HepG2 (cell line): ENCODE data around the gene DNAJC8. TPM values are rescaled to one million over a fixed set of nuclear protein-coding genes. Genes with fewer than 3 reads are reported as not detected.

Source experiments
- AGO2 ChIP-seq: fragments of 200-400 bp; formaldehyde crosslinking; optimal IDR thresholded peaks from 2 replicates; pipeline ENCODE3; 2017; ENCODE audit warnings: mild to moderate bottlenecking, low read depth, low read length, moderate library complexity
- ARID2 ChIP-seq: sonication (generic); formaldehyde crosslinking; IDR thresholded peaks from 2 replicates; pipeline ENCODE4 v1.8.1; 2022; ENCODE audit warnings: mild to moderate bottlenecking, missing genetic modification reagents, borderline replicate concordance
- BCL3 ChIP-seq: sonication (generic); formaldehyde crosslinking; IDR thresholded peaks from 2 replicates; pipeline ENCODE4 v1.5.1; 2020; ENCODE audit warnings: mild to moderate bottlenecking, missing genetic modification reagents, moderate library complexity
- ELK4 ChIP-seq: sonication (generic); formaldehyde crosslinking; IDR thresholded peaks from 2 replicates; pipeline ENCODE4 v1.9.0; 2021; ENCODE audit warnings: missing genetic modification reagents, borderline replicate concordance
- FOXO1 ChIP-seq: sonication (generic); formaldehyde crosslinking; IDR thresholded peaks from 2 replicates; pipeline ENCODE4 v1.4.0; 2020; ENCODE audit warnings: missing genetic modification reagents
- HOXA5 ChIP-seq: sonication (generic); formaldehyde crosslinking; IDR thresholded peaks from 2 replicates; pipeline ENCODE4 v1.4.0; 2020; ENCODE audit warnings: missing genetic modification reagents
- LCORL ChIP-seq, 2 experiments: fragments of 450-650 bp in 1 of 2; sonication (generic) in 1 of 2; formaldehyde crosslinking in 1 of 2; IDR thresholded peaks; 2 replicates each; pipeline versions ENCODE4 v1.5.0 to v1.6.1; 2017 to 2020; ENCODE audit warnings: antibody characterized with exemption in 1 of 2, missing genetic modification reagents in 1 of 2
- MEIS1 ChIP-seq: sonication (generic); formaldehyde crosslinking; IDR thresholded peaks from 2 replicates; pipeline ENCODE4 v1.9.0; 2021; ENCODE audit warnings: mild to moderate bottlenecking, missing genetic modification reagents, moderate library complexity, borderline replicate concordance
- PAWR ChIP-seq: sonication (generic); formaldehyde crosslinking; IDR thresholded peaks from 2 replicates; pipeline ENCODE4 v1.4.0; 2020; ENCODE audit warnings: missing genetic modification reagents, mild to moderate bottlenecking, borderline replicate concordance
- PHF8 ChIP-seq: sonication (generic); formaldehyde crosslinking; IDR thresholded peaks from 2 replicates; pipeline ENCODE4 v1.5.0; 2020; ENCODE audit warnings: missing genetic modification reagents
- PRDM15 ChIP-seq: sonication (generic); formaldehyde crosslinking; IDR thresholded peaks from 2 replicates; pipeline ENCODE4 v1.4.0; 2020; ENCODE audit warnings: missing genetic modification reagents
- SRSF1 ChIP-seq: fragments of 200-400 bp; formaldehyde crosslinking; optimal IDR thresholded peaks from 2 replicates; pipeline ENCODE3; 2017; ENCODE audit warnings: mild to moderate bottlenecking, low read depth, low read length, moderate library complexity
- STAT5B ChIP-seq: sonication (generic); formaldehyde crosslinking; IDR thresholded peaks from 2 replicates; pipeline ENCODE4 v1.4.0; 2020; ENCODE audit warnings: missing genetic modification reagents
- THYN1 ChIP-seq: sonication (generic); formaldehyde crosslinking; IDR thresholded peaks from 2 replicates; pipeline ENCODE4 v1.8.1; 2023; ENCODE audit warnings: low read depth, mild to moderate bottlenecking, moderate library complexity, missing genetic modification reagents, borderline replicate concordance
- ZBTB21 ChIP-seq: sonication (generic); formaldehyde crosslinking; IDR thresholded peaks from 2 replicates; pipeline ENCODE4 v1.4.0; 2020; ENCODE audit warnings: missing genetic modification reagents
- ZBTB38 ChIP-seq: sonication (generic); formaldehyde crosslinking; IDR thresholded peaks from 2 replicates; pipeline ENCODE4 v1.5.1; 2020; ENCODE audit warnings: mild to moderate bottlenecking, missing genetic modification reagents
- ZFP37 ChIP-seq: sonication (generic); formaldehyde crosslinking; IDR thresholded peaks from 2 replicates; pipeline ENCODE4 v1.4.0; 2020; ENCODE audit warnings: missing genetic modification reagents, borderline replicate concordance
- ZFP90 ChIP-seq: sonication (generic); formaldehyde crosslinking; IDR thresholded peaks from 2 replicates; pipeline ENCODE4 v1.8.0; 2022; ENCODE audit warnings: missing genetic modification reagents, mild to moderate bottlenecking, inconsistent platforms, borderline replicate concordance
- ZKSCAN5 ChIP-seq: sonication (generic); formaldehyde crosslinking; IDR thresholded peaks from 2 replicates; pipeline ENCODE4 v1.5.1; 2020; ENCODE audit warnings: mild to moderate bottlenecking, missing genetic modification reagents
- ZNF251 ChIP-seq: sonication (generic); formaldehyde crosslinking; IDR thresholded peaks from 2 replicates; pipeline ENCODE4 v1.9.0; 2021; ENCODE audit warnings: mild to moderate bottlenecking, missing genetic modification reagents
- ZNF614 ChIP-seq: IDR thresholded peaks from 2 replicates; pipeline ENCODE4 v1.6.1; 2018; ENCODE audit warnings: missing biosample characterization, missing genetic modification reagents, inconsistent platforms, borderline replicate concordance
- ZNF776 ChIP-seq: sonication (generic); formaldehyde crosslinking; IDR thresholded peaks from 2 replicates; pipeline ENCODE4 v1.4.0; 2020; ENCODE audit warnings: mild to moderate bottlenecking, missing genetic modification reagents
- polyA plus RNA-seq, 8 experiments: library from polyadenylated mRNA; depleted of rRNA in 3 of 8; stranded (reverse) in 7 of 8; unstranded in 1 of 8; fragments of >200 nt; fragmentation: Illumina TruSeq in 4 of 8; extraction: Trizol in 4 of 8; gene quantifications; 2 replicates each; pipeline versions ENCODE4 v1.2.1 to v1.2.3, GENCODE V29; 2011 to 2016; ENCODE audit warnings: low read depth in 4 of 8, missing spikeins in 1 of 8, mixed read lengths in 1 of 8; ENCODE audit not compliant: insufficient read depth in 1 of 8
- total RNA-seq, 5 experiments: library from RNA; depleted of rRNA; stranded (reverse); fragments of >200 nt; fragmentation: Illumina TruSeq; extraction: Trizol; gene quantifications; 2 replicates each; pipeline ENCODE4 v1.2.3, GENCODE V29; 2016; ENCODE audit warnings: low read depth in 1 of 5

Gene DNAJC8
- total and polyA plus RNA-seq, 2 of the 13 experiments (the other 11 are each of a cell fraction or from before 2014, with no cell fraction given): 54.5 to 126 TPM

GRCh38 chr1:28235755-28236655 lies 3.2 kb upstream of the DNAJC8 start, which contains the start of gene ATP5IF1 (continued):
- TF ChIP-seq ZFP37 (0 out of 2 replicates have a peak, but pooled peaks have one; percentile 67), LCORL (IDR thresholded peaks at IDR 0.05) (0 out of 2 replicates have a peak, but pooled peaks have one; percentile 52), LCORL (CRISPR knock-in tag; IDR thresholded peaks at IDR 0.05) (peak; percentile 61), ARID2 (0 out of 2 replicates have a peak, but pooled peaks have one; percentile 60), ZNF776 (CRISPR knock-in tag) (peak; percentile 84; the same call in 1 of the 2 replicates), ZKSCAN5 (CRISPR knock-in tag) (0 out of 2 replicates have a peak, but pooled peaks have one; percentile 67), BCL3 (CRISPR knock-in tag) (peak; percentile 60; the same call in 1 of the 2 replicates), FOXO1 (CRISPR knock-in tag) (no peak; the same call in 1 of the 2 replicates), PAWR (CRISPR knock-in tag) (peak; percentile 96), STAT5B (CRISPR knock-in tag) (peak; percentile 9; the same call in 1 of the 2 replicates), MEIS1 (CRISPR knock-in tag) (peak; percentile 94), ZNF614 (CRISPR knock-in tag) (0 out of 2 replicates have a peak, but pooled peaks have one; percentile 26), THYN1 (CRISPR knock-in tag) (peak; percentile 79; the same call in 1 of the 2 replicates), ZBTB38 (CRISPR knock-in tag) (peak; percentile 68), ZFP90 (CRISPR knock-in tag) (peak; percentile 90; the same call in 1 of the 2 replicates), AGO2 (peak; percentile 82), PHF8 (CRISPR knock-in tag) (peak; percentile 84), ZBTB21 (CRISPR knock-in tag) (peak; percentile 22; the same call in 1 of the 2 replicates), ZNF251 (peak; percentile 77; the same call in 1 of the 2 replicates), ELK4 (CRISPR knock-in tag) (0 out of 2 replicates have a peak, but pooled peaks have one; percentile 40), SRSF1 (no peak), PRDM15 (CRISPR knock-in tag) (0 out of 2 replicates have a peak, but pooled peaks have one; percentile 69), HOXA5 (CRISPR knock-in tag) (peak; percentile 69; the same call in 1 of the 2 replicates)
